Measurements from ENCODE around the gene MTERF4.

DNA sequence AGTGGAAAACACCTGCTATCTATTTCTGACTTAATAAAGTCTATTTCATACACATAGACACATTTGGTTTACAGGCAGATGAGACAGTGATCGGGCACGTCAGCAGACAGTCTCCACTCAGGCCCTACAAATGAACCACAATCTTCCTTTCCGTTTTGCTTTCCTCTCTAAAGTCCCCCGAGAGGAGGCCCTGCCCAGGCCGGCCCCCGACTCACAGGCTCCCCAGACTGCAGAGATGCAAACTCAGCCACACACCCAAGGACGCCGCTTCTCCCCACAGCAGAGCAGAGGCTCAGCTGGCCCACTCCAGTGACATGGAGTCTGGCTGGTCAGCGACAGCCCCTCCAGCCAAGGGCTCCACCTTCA is 9.3 kb upstream of the MTERF4 start:
- TF ChIP-seq, protein P1, sequence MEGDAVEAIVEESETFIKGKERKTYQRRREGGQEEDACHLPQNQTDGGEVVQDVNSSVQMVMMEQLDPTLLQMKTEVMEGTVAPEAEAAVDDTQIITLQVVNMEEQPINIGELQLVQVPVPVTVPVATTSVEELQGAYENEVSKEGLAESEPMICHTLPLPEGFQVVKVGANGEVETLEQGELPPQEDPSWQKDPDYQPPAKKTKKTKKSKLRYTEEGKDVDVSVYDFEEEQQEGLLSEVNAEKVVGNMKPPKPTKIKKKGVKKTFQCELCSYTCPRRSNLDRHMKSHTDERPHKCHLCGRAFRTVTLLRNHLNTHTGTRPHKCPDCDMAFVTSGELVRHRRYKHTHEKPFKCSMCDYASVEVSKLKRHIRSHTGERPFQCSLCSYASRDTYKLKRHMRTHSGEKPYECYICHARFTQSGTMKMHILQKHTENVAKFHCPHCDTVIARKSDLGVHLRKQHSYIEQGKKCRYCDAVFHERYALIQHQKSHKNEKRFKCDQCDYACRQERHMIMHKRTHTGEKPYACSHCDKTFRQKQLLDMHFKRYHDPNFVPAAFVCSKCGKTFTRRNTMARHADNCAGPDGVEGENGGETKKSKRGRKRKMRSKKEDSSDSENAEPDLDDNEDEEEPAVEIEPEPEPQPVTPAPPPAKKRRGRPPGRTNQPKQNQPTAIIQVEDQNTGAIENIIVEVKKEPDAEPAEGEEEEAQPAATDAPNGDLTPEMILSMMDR (IDR thresholded peaks at IDR 0.05): no peak
- no peak for TF ChIP-seq EZH2phosphoT487 (IDR thresholded peaks at IDR 0.05)

All from neural progenitor cell (in vitro differentiated cells).